NCI-H524 treated with DMSO at 0.1 percent for 48 hours (cell line): ENCODE measurements around the gene SOX5.
A peak's percentile ranks its signal among the peaks of the same experiment; 100 is the strongest.

Experiments used
- DNase-seq: peaks from one replicate; lab custom pipeline; 2025; lab: John Stamatoyannopoulos, UW

SOX5 gene

GRCh38 chr12:23600919-23601318 lies 348.6 kb downstream of the SOX5 start:
- no peak for DNase-seq

DNA sequence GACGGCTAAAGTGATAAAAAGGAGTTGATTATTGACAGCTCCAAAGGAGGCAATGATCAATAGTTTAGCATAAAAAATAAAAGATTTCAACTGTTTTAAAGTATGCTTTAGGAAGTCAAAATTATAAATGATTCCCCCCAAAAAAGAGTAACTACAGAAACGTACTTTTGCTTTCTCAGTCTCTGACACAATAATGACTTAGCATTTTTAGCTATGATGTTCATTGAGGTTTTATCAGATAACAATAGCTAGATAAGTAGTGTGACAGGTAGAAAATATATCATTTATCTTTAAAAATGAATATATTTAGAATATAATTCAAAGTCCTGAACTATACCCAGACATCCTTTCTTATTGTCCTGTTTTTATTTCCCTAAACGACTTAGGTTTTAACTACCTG lies 352.9 kb downstream of the SOX5 start:
- no peak for DNase-seq

DNA sequence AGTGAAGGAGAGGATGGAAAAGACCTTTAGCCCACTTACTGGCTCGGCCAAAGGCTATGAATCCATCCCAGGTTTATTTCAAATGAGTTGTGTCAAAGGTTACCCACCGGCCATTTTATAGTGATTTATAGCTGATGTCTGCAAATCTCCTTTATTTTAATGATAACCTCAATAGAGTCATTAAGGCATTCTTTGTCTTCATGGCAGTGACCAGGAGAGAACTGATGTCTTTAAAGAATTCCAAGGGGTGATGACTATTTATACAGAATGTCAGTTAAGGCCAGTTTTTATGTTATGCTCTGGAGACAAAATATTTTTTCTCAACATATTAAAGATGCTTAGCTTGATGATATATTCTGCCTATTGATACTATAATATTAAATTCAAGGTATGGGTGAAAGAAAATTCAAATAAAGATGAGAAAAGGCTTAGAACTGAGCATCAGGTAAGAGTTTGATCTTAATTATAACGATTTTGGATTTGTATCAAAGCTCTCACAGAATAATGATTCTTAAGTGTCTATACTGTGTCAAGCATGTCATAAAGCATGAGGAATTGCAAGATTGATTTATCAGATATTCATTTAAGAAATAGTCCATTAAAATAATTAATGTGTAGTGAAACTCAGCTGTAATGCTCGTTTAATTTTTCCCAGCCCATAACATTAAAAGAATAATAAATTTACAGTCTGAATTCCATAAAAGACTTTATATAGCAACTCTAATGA lies 361.5 kb downstream of the SOX5 start:
- no peak for DNase-seq

DNA sequence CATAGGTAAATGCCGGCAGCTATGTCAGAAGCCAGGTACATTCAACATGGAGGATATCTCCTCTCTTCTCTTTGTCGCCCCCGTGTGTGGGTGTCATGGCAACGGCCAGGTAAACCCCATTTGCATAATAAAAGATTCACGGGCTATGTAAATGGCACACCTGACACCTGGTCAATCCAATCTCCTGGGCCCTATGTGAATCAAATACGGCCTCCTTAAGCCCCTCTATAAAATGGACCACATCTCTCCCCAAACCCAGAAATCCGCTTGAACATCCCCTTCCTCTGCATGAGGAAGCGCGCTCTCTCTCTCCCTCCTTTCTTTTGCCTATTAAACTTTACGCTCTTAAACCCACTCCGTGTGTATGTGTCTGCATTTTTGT lies 363.7 kb downstream of the SOX5 start:
- no peak for DNase-seq

GRCh38 chr12:23585156-23585781 lies 364.2 kb downstream of the SOX5 start:
- DNase-seq, result no peak

DNA sequence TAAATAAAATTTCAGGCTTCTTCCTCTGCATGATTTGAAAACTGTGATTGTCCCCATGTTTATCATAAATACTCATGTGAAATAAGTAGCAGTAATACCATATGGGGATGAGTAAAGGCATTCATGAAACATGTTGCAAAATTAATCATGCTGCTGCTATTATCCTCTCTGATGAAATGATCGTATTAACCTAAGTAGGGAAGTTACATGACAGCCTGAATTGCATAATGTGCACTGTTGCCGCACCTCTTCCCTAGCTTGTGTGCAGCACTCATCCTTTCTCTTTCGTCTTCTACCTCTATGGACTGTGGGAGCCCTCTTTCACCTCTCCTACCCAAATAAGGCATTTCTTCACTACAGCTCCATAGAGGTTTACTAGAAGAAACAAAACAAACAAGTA lies 367.6 kb downstream of the SOX5 start:
- no peak for DNase-seq

DNA sequence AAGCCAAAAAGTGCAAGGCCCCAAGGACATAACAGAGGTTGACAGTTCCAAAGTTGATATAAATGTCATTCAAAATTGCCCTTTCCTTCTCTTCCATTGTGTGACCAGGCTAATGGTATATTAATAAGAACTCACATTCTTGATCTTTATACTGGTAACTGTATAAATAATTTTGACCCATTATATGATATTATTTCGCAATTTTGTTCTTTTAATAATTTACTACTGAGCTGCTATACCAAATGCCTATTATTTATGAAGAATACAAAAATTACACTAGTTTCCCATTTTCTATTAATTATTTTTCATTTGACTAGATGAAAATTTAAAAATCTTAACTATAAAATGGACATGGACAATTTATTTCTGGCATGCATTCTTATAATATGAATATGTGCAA lies 370.2 kb downstream of the SOX5 start:
- DNase-seq, result no peak

GRCh38 chr12:23576372-23576771 lies 373.1 kb downstream of the SOX5 start:
- DNase-seq, result no peak

DNA sequence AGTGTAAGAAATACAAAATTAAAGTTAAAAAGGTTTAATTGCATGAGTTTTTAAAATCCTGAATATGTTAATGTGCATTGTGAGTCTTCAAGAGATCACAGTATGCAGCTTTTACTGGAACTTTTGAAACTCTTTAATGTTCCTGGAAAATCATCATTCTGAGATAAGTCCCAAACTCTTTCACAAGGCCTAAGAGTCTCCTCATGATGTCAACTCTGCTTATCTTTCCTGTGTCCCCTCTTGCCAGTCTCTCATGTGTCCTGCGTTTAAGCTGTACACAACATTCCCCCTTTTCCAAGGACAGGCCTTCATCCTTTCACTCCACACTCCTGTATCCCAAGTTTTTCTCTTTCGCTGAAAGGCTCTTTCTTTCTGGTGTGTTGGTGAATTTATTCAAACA lies 380.1 kb downstream of the SOX5 start:
- no peak for DNase-seq

- no peak for DNase-seq
Measured at GRCh38 chr12:23566133-23566532, 383.3 kb downstream of the SOX5 start.

GRCh38 chr12:23564451-23565152 lies 384.9 kb downstream of the SOX5 start:
- peak; percentile 97 for DNase-seq

DNA sequence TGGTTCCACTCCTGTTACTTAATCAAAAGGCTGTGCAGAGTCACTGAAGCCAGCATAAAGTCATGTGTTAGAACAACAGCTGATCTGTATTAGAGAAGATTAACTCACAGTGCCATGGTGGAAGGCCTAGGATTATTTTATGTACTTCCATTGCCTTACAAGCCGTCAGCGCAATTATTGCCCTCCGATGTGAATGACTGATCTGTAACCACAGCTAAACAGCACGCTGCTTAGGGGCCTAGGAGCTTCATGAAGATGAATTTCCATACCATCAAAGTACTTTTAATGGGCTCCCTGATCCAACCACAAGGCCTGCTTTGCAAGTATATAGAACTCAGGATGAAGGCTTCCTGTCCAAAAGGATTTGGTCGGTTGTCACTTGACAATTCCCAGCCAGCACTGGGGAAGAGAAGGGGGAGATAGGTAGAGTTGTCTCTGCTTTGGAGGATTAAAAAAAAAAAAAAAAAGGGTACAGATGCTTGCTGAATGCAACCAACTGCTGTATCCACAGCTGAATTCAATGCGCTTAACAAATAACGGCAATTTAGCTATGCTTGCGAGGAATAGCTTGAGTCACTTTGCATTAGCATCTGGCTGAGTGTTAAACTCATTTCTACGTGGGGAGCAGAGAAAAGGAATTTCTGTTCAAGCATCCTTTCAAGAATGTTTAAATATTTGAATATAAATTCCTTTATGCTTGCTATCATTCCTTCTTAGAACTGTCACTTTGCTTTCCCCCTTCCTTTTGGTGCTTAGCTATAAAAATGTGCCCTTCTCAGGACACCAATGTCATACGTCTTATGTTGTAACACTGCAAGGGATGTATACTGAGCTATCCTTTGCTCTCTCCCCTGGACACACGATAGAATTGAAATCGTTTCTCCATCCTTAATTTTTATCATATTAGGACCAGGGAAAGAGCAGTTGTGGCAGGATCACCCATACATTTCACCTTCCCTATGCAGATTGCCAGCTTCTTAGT lies 387.8 kb downstream of the SOX5 start:
- peak; percentile 46 for DNase-seq

DNA sequence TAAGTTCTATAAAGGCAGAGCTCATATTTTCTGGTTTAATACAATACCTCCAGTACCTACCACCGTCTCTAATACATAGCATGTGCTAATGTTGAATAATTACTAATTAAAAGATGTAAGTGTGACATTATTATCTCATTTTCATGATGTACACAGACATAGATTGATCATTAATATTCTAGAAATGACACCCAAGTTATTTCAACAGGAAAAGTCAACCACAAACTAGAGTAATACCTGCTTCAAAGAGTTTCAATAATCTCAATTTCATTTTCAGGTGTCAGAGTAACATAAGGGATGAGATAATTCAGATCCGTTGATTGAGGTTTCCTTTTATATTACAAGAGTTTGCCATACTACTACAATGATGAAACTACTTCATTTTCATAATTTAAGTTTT lies 388.9 kb downstream of the SOX5 start:
- DNase-seq, result no peak

GRCh38 chr12:23559268-23559753 lies 390.2 kb downstream of the SOX5 start:
- DNase-seq, result no peak

GRCh38 chr12:23556661-23557060 lies 392.8 kb downstream of the SOX5 start:
- DNase-seq, result no peak

DNA sequence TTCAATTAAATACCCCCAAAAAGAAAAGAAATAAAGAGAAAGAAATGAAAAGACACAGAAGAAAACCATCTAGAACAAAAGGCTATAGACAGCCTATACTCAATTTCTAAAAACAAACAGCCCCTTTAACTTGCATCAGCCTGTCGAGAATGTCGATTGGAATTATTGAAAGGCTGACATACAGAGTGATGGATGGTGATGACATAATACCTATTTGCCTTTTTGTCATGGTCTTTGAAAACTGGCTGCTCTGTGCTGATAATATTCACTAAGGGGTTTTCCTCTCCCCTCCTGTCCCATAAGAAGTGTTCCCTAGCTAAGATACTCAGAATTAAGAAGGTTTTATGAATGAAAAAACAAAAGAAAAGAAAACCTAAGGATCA lies 393.7 kb downstream of the SOX5 start:
- no peak for DNase-seq

- no peak for DNase-seq
Measured at GRCh38 chr12:23555180-23555824, 394.2 kb downstream of the SOX5 start.

- DNase-seq, result no peak
Measured at GRCh38 chr12:23552417-23552816, 397.1 kb downstream of the SOX5 start.

GRCh38 chr12:23550753-23551152 lies 398.7 kb downstream of the SOX5 start:
- DNase-seq, result no peak

- no peak for DNase-seq
Measured at GRCh38 chr12:23548742-23549141, 400.7 kb downstream of the SOX5 start.

GRCh38 chr12:23546756-23547155 lies 402.7 kb downstream of the SOX5 start:
- DNase-seq, result no peak

- no peak for DNase-seq
Measured at GRCh38 chr12:23543767-23544166, 405.7 kb downstream of the SOX5 start.
